GM21360 (cell line): Measurements from ENCODE around the gene MC3R.

ENCODE experiments used
- ATAC-seq: cut with Tn5 transposase; IDR thresholded peaks from one replicate; pipeline ENCODE4 v1.9.1; 2021; ENCODE audit warnings: mild to moderate bottlenecking, moderate library complexity; ENCODE audit not compliant: unreplicated experiment

Gene MC3R

GRCh38 chr20:56249244-56249955, 868 bp downstream of the MC3R start:
- ATAC-seq, result no peak

- ATAC-seq, result no peak
These were observed 1.4 kb downstream of the MC3R start for GRCh38 chr20:56249956-56250355.

- no peak for ATAC-seq
These were observed 9.1 kb downstream of the MC3R start for GRCh38 chr20:56257604-56258003.

- ATAC-seq, result no peak
These were observed 11.4 kb downstream of the MC3R start for GRCh38 chr20:56259948-56260347.

GRCh38 chr20:56268536-56268935, 20.0 kb downstream of the MC3R start:
- no peak for ATAC-seq

GRCh38 chr20:56271974-56272373, 23.4 kb downstream of the MC3R start:
- ATAC-seq, result no peak

GRCh38 chr20:56273491-56273890, 25.0 kb downstream of the MC3R start:
- ATAC-seq, result no peak

- ATAC-seq, result no peak
These were observed 25.6 kb downstream of the MC3R start for GRCh38 chr20:56274156-56274555.

GRCh38 chr20:56278196-56278595, 29.7 kb downstream of the MC3R start:
- no peak for ATAC-seq

- ATAC-seq, result no peak
These were observed 37.0 kb downstream of the MC3R start for GRCh38 chr20:56285496-56285895.

GRCh38 chr20:56289652-56290051, 41.1 kb downstream of the MC3R start:
- ATAC-seq, result no peak

GRCh38 chr20:56299362-56299761, 50.8 kb downstream of the MC3R start:
- ATAC-seq, result no peak
